Measurements from ENCODE around the gene ITPR3.

The ITPR3 gene

GRCh38 chr6:33718713-33719112 is 97.6 kb downstream of the ITPR3 start:
- no peak for DNase-seq (ENCODE audit: low read depth in 2 of 2)

GRCh38 chr6:33719326-33719987 is 98.3 kb downstream of the ITPR3 start:
- no peak for DNase-seq (ENCODE audit: low read depth in 2 of 2)

- DNase-seq (ENCODE audit: low read depth in 2 of 2) = no peak
Measured at GRCh38 chr6:33720998-33721397, 99.9 kb downstream of the ITPR3 start.

DNA sequence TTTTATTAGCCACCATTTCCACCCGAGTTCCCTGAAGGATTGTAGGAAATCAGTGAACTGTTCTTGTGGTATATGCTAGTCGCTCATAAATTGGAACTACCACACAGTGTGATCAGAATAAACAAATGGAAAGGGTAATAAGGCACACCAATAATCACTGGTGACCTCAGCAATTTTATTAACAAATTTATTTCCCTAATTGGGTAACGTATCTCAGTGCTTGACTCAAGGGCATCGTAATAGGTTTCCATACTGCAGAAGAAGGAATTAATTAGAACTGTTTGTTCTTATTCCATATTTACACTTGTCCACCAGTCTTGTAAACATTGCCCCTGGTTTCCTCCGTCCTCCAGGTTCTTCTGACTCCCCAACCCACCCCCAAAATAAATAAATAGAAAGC is 100.4 kb downstream of the ITPR3 start:
- DNase-seq (ENCODE audit: low read depth in 2 of 2) = no peak

- no peak for DNase-seq (ENCODE audit: low read depth in 2 of 2)
Measured at GRCh38 chr6:33722103-33722623, 101.0 kb downstream of the ITPR3 start.

DNA sequence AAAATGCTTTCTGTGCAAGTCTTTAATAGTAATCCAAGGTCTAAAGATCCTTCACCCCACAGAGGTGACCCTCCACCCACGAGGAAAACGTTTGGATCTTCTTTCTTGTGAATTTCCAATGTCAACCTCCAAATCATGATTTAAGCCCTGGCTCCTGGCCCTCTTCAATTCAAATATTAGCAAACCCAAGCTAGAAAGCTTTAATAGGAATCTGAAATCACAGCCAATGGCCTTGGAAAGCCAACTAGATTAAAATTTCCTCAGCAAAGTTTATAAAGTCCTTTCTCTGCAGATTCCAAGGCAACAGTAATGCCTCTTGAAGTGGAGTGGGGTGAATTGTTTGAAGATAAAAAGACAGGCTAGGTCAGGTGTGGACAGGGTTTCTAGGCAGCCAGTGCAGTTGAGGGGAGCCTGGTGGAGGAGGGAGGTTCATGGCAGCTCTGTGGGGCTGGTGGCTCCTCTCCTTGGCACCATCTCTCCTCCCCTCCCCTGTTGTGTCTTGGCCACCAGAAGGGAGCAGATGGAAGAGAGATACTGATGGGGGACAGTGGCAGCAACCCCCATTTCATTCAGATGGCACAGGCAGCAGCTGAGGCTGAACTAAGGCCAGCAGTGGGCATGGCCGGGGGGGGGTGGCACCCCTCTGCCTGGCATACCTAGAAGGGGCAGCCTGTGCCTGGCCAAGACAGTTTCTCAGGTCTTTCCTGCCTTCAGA is 102.4 kb downstream of the ITPR3 start:
- no peak for DNase-seq (ENCODE audit: low read depth in 2 of 2)

DNA sequence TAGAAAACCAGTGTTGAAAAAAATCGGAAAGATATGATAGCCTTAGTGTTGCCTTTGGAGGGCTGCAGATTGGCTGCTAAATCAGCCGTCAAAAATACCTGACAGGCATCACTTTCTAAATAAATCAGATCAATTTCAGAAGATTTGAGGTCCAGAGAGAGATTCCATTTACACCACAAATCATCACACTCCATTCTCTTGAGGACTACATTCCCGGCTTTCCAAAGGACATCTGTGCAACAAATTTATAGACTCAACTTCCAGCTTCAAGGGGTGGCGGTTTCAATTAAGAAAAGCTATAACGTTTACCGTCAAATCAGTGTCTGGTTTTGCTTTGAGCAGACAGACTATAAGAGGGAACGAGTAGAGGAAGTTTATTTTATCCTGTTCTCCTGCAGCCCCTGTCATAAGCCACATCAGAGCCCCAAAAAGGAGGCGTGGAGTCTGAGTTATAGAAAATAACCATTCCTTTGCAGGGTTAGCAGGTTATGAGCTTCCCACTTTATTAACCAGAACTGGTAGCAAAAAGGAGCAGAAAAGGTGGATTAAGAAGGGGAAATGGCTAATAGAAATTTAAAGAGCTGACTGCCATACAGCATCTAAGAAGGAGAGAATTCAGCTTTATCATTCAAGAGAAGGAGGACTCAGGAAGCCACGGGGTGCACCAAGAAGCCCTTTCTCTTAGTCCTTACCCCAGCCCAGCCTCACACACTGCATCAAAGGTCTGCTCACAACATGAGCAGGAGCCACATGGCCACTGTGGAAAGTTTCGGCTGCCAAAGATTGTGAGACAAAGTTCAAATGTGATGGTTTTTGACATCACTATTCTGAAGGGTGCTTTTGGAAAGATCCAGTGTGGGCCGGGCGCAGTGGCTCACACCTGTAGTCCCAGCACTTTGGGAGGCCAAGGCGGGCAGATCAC is 103.2 kb downstream of the ITPR3 start:
- no peak for DNase-seq (ENCODE audit: low read depth in 2 of 2)

DNA sequence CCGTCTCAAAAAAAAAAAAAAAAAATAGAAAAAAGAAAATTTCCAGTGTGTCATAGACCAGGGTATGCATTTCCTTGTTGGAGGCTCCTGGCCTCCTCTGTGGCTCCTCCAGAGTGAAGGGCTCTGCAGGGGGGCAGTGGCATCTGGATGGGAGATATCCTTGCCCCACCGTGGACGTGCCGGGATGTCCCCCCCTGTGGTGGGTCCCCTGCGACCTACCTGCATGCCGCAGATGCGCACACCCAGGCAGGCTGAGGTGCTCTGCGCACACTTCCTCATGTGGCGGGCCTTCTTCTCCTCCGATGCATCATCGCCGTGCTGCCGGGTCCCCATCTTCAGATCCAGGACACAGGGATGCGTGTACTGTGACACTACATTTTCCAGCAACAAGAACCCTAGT is 104.1 kb downstream of the ITPR3 start:
- no peak for DNase-seq (ENCODE audit: low read depth in 2 of 2)

GRCh38 chr6:33725891-33726673 is 105.0 kb downstream of the ITPR3 start:
- DNase-seq (ENCODE audit: low read depth in 2 of 2) = no peak

- no peak for DNase-seq (ENCODE audit: low read depth in 2 of 2)
Measured at GRCh38 chr6:33726696-33727095, 105.6 kb downstream of the ITPR3 start.

DNA sequence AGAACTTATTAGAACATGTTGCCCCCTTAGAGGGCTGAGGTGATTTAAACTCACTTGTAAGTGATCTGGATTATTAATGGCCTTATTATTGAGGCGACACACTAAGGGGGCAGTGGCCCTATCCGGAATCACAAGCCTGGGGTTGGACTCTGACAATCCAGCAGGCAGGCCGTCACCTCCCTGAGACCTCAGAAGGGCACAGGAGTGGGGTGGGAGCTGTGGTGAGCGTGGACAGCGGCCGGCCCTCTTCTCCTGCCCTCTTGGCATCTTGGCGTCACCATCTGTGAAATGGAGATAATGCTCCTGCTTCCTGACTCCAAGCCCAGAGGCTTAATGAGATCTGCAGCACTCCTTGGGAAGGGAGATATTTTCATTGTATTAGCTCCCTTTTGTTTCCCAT is 106.0 kb downstream of the ITPR3 start:
- DNase-seq (ENCODE audit: low read depth in 2 of 2) = no peak

GRCh38 chr6:33727932-33728331 is 106.8 kb downstream of the ITPR3 start:
- no peak for DNase-seq (ENCODE audit: low read depth in 2 of 2)

GRCh38 chr6:33728438-33728837 is 107.3 kb downstream of the ITPR3 start:
- no peak for DNase-seq (ENCODE audit: low read depth in 2 of 2)

GRCh38 chr6:33729059-33729458 is 107.9 kb downstream of the ITPR3 start:
- DNase-seq (ENCODE audit: low read depth in 2 of 2) = no peak

DNA sequence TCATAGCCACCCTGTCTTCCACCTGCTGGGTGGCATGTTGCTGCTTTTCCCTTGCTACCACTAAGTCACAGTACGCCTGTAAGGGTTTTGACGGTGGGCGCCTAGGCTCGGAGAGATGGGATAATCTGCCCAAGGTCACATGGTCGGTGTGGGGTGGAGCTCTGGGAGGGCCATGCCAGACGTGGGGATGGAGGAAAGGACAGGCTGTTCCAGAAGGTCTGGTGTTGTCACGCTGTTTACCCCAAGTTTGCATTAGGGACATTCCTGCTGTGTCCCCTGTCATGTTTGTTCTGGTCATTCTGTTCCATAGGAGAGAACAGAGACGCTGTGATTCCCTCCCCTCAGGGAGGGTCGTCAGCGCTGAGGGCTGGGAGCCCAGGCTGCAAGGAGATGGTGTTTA is 109.5 kb downstream of the ITPR3 start:
- DNase-seq (ENCODE audit: low read depth in 2 of 2) = no peak

DNA sequence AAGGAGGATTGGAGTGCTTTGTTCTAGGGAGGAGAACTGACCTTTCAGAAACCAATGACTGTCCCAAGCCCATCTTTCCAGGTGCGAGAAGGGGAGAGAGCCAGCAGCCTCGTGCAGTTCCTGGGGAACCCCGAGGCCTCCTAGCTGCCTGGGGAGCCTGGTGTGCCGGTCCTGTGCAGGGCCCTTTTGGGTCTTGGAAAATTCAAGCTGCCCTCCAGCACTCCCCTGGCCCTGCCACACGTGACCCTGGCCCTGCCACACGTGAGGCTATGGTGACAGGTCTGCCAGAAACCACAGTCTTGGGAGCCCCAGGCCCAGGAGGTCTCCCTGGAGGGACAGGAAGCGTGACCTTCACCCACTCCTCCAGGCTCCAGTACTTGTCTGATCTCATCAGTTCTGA is 109.9 kb downstream of the ITPR3 start:
- no peak for DNase-seq (ENCODE audit: low read depth in 2 of 2)

GRCh38 chr6:33731751-33732282 is 110.7 kb downstream of the ITPR3 start:
- no peak for DNase-seq (ENCODE audit: low read depth in 2 of 2)

GRCh38 chr6:33732385-33732784 is 111.3 kb downstream of the ITPR3 start:
- DNase-seq (ENCODE audit: low read depth in 2 of 2) = no peak

DNA sequence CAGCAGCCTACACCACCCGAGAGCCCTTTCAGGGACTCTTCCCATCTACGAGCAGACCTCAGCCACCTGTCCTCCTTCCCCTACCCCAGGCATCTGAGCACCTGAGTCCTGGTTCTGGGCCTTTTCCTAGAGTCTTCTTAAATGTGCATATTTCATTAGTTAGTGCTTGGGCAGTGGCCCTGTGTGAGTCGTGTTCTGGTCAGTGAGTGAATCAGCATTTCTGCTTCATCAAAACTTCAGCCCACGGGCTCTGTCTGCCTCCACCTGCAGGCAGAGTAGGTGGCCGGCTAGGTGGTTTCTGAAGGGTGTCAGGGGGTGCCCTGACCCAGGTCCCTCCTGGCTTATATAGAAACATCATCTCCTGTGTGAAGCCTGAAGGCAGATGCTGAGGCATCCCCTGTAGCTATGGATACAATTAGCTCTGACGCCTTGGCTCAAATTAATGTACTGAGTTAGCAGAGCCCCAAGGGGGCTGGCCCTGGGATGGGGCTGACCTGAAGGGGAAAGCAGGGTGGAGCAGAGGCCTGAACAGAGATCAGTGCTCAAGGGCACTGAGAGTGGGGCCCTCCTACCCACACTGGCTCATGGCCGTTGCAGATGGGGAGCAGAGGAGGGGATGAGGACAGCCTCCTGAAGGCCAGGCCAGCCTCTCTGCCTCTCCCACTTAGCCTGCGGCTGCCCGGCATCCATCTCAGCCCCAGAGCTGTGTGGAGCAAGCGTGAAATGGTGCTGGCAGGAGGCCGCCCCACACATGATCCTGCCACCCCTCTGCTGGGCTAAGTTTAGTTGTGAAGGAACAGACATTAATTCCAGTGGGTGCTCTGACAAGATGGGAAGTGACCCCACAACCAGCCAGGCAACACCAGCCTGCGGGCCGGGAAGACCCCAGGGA is 111.9 kb downstream of the ITPR3 start:
- DNase-seq (ENCODE audit: low read depth in 2 of 2) = no peak

DNA sequence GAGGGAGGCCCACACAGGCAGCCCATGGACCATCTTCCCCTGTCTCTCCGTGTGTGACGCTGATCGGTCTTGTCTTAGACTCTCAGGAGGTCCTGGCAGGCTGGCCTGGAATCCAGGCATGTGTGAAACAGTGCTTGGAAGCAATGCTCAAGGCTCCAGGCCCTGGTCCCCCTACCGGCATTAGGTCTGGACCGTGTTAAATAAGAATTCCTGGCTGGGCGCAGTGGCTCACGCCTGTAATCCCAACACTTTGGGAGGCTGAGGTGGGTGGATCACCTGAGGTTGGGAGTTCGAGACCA is 112.5 kb downstream of the ITPR3 start:
- no peak for DNase-seq (ENCODE audit: low read depth in 2 of 2)
